HG03108 (cell line): ENCODE data around the gene SOSTDC1.
"Not testable (repeated sequence)": the region's sequence is repeated elsewhere in the genome, so short reads cannot be mapped to it uniquely, and the experiment has no call there.

Source experiments
- ATAC-seq: cut with Tn5 transposase; IDR thresholded peaks from one replicate; pipeline ENCODE4 v1.9.1; 2021; ENCODE audit warnings: moderate library complexity; ENCODE audit not compliant: unreplicated experiment

The SOSTDC1 gene, protein sequence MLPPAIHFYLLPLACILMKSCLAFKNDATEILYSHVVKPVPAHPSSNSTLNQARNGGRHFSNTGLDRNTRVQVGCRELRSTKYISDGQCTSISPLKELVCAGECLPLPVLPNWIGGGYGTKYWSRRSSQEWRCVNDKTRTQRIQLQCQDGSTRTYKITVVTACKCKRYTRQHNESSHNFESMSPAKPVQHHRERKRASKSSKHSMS

DNA sequence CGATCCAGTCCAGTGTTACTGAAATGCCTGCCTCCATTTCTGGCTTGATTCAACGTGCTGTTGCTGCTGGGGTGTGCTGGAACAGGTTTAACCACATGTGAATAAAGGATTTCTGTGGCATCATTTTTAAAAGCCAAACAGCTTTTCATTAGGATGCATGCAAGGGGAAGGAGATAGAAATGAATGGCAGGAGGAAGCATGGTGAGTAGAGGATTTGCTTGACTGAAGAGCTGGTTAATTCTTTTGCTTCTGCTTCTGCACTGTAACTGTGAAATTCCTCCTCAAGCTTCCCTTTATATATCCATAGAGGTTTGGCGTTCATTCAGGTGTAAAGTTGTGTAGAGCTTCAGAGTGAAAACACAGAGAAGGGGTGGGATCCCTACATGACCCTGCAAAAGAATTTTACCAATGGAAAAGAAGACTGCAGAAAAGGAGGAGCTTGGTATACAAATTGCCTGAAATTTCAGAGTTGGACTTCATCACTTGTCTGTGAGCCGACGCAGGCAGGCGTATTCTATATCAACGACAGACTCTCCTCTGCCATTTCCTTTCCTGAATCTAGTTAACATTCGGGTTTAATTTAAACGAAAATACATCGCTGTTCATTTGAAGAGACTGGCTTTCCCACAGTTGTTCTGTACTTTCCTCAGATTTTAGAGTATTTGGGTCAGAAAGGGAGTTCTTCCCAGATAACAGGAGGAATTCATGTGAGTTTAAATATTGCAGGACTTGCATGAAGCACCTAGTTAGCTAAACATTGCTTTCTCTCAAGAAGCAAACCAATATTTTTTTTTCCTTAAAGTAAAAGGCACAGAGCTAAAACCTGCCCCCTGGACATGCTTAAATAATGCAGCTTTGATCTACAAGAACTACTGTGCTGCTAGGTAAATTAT is at the start of gene SOSTDC1:
SOSTDC1 (minus strand) TSS at position 270 of the 893 bp plus-strand sequence; CDS start at position 200, 70 bp downstream.
- ATAC-seq: no peak

DNA sequence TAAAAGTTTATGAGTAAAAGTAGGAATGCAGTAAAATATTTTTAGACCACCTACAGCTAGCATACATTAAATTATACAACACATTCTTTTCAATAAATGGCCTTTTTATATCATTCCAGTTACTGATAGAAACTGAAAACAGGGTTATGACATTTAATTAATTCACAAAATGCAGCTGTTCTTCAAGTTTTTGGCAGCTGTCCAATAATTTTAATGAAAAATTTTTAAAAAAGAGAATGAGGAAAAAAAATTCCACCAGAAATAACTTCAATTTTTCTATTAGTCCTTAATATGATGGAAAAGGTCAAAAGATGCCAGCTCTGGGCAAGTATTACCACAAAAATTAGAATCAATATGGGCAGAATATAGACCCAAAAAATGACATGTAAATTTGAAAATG is 49.2 kb upstream of the SOSTDC1 start:
- ATAC-seq: no peak

DNA sequence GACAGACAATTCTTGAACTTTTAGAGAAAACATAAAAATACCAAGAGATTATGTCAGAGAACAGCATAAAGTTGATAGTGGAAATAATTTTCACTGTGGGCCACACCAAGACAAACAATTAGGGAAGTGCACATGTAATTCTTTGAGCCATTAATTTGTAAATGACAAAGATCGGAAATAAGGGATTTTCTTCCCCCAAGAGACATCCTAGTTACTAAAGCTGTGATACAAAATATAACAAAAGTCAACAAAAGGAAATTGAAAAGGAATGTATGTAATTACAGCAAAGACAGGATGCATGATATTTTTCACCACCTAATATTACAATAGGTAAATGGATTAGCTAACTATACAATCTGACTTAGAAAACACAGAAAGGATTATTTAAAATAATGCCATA is 48.7 kb upstream of the SOSTDC1 start:
- ATAC-seq: no peak

DNA sequence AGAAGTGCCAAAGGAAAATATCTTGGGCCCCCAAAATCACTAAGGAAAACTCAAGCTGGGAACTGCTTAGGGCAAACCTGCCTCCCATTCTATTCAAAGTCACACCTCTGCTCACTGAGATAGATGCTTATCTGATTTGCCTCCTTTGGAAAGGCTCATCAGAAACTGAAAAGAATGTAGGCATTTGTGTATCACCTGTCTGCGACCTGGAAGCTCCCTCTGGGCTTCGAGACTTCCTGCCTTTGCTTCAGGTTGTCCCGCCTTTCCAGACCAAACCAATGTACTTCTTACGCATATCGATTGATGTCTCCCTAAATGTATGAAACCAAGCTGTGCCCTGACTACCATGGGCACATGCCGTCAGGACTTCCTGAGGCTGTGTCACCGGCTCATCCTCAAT is 46.6 kb upstream of the SOSTDC1 start:
- no peak for ATAC-seq

DNA sequence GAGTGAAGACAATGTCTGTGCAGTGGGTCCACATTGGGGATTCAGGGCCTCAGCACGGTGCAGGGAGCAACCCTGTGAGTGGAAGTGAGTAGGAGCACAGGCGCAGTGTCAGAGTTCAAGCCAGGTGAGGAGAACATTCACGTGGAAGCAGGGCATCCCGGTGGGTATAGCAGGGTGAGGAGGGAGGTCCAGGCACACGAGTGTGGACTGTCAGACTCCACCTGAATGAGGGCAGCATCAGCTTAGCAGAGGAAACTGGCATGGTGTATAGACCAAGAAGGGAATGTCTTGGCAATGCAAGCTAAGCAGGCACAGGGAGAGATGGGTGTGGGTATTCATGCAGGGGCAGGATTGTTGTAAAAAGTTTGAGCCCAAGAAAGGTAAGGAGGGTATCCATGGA is 45.8 kb upstream of the SOSTDC1 start:
- no peak for ATAC-seq

DNA sequence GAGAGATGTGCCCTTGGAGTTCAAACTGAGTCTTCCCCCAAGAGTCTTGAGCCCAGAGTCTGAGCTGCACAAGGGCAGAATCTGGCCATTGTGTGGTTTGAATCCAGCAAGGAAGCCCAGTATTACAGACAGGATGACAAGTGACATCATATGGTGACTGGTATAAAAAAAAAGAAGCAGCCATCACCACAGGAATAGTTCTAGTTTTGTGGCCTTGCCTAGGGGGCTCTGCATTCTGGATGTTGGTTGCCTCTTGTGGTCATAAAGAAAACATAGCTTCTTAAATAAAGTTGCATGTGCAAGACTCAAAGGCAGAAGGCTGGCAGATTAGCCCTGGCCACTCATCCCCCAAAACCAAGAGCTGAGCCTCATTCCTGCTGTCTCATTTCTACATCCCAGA is 44.3 kb upstream of the SOSTDC1 start:
- no peak for ATAC-seq

DNA sequence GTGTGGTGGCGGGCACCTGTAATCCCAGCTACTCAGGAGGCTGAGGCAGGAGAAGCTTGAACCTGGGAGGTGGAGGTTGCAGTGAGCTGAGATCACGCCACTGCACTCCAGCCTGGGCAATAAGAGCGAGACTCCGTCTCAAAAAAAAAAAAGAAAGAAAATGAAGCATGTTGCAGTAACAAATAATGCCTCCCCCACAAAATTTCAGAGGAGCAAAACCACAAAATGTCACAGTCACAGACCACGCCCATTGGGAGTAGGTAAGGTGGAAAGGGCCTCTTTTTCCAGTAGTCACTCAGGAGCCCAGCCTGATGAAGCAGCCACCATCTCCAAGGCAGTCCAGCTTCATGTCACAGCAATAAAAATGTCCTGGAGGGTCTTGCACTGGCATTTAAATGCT is 40.9 kb upstream of the SOSTDC1 start:
- not testable (repeated sequence) for ATAC-seq

DNA sequence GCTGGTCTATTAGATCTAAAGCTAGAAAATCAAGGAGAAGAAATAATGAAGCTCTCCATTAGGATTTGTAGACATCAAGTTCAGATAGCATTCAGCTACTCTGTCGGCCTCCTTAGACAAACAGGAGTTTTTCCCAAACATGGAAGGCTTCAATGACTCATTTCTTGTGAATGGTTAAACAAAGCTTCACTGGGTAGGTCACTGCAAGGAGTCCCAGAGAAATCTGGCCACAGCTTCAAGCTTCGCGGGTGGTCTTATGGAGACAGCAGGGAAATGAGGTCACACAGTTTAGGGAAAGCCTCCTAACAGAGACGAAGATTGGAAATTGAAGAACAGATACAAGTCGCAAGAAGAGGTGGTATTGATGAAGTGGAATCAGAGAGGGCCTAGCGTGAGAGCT is 38.5 kb upstream of the SOSTDC1 start:
- no peak for ATAC-seq

DNA sequence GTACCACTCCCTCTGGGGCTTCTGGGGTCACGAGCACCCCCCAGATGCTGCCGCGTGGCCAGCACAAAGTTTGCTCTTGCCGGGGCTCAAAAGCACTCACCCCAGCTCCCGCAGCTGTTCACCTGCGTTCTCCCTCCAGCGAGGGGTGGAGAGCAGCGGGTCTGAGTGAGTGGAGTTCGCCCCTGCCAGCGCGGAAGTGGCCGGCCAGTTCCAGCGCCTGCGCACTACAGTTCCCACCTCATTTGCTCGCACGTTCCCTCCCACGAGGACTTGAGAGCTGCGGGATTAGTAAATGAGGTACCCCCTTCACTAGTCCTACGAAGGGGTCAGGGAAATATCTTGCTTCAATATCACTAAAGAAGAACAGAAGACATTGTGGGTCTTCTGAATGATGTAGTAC is 36.8 kb upstream of the SOSTDC1 start:
- ATAC-seq: no peak

DNA sequence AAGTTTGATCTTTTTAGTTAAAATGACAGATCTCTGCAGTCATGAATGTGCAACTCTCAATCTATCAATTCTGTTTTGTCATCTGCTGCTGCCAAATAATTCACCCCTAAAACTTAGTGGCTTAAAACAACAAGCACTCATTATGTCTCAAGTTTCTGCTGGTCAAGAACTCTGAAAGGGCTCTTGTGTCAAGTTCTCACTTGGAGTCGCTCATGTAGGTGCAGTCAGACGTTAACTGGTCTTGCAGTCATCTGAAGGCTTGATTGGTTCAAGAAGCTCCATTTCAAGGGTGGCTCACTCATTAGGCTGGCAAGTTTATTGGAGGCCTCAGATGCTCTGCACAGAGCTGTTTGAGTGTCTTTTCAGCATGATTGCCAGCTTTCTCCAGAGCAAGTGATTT is 32.6 kb upstream of the SOSTDC1 start:
- no peak for ATAC-seq

DNA sequence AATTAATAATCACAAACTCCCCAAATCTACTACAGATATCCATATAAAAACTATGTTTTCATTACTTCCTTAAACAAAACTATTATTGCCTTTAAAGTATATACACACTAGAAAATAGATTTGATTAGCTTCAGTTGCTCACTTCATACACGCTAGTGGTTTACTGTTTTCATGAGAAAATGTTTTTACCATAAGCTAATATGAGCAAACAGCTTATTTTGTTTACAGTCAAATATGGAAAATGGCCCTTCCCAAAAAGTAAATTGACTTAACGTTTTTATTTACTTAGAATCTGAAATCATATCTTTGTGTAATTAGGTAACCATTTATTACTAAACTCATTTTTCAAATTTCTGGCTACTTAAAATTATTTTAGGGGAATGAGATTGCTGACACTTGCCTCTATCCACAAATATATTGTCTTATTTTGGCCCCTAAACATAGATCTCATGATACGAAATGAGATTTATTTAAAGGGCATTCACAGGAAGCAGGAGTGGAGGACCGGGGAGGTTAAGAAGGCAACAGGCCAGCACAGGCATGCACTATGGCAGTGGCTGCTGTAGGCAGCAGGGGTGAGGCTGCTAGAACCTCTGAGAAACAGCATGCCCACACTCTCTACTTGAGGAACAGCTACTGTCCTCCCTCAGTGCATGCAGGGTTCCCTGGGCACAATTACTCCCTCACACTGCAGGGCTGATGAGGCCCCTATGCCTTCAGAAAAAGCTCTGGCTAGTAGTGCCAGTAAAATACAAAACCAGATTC is 29.6 kb upstream of the SOSTDC1 start:
- ATAC-seq: no peak

DNA sequence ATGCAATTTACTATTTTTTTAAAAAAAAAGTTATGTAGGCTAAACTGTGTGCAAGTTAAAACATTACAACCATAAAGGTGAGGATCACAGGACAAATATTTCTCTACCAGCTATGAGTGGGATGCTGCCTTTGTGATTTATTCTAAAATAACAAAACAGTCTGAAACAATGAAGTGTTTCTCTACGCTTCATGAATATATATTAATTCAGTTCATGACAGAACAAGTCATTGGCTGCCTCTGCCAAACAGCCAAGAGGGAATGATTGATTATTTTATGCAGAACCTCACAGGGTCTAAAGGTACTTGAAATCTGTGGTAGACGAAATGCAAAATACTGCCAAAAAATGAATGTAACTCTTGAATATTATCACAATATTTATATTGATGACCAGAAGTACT is 29.0 kb upstream of the SOSTDC1 start:
- ATAC-seq: no peak

DNA sequence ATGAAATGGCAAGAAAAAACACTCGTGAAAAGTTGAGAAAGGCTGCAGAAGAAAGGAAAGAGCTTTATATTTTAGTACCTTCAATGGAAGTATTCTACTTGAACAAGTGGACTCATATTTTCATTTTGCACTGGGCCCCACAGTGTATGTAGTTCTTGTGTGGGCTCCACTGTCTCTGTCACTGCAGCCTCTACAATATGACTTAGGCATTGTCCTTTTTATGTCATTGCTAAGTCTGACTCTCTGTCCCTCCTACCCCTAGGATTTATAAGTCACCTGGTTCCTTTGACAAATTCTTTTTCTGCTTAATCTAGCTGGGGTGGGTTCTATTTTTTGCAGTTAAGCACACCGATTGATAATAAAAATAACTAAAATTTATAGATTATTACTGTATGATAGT is 27.7 kb upstream of the SOSTDC1 start:
- no peak for ATAC-seq

DNA sequence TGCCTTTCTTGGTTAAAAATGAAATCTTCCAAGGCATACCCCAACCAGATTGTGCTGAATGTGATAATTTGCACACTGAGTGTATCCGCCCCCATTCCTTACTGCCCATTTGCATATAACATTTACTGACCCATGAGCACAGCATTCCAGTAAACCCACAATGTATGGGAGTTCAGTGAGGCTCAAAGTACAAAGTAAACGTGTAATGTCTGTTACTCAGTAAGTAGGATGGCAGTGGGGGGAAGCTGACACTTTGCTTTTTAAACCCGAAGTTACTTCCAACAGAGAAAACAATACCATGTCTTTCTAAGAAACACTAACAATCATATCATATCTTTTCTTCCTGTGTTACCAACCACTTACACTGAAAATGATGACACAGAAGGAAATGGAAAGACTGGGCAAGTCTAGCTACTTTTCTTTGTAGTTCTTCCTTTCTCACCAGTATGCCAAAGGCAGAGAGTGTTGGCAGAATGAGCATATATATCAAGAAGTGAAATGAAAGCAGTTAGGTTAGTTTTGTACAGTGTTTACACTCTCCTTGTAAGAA is 27.1 kb upstream of the SOSTDC1 start:
- no peak for ATAC-seq

DNA sequence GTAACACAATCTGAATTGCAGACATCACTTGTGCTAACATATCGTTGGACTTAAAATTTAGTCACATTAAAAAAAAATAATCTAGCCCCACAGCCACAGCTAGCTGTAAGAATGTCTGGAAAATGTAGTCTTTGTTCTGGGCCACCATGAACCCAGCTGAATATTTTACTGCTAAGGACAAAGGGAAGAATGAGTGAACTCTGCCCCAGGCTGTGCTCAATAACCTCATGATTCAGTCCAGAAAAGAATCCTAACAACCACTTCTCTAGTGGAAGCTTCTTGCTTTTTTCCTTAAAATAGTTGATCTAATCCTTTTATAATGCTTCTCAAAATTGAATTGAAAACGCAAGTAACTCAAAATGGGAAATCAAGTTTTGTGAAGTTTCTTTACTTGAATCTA is 25.6 kb upstream of the SOSTDC1 start:
- ATAC-seq: no peak

DNA sequence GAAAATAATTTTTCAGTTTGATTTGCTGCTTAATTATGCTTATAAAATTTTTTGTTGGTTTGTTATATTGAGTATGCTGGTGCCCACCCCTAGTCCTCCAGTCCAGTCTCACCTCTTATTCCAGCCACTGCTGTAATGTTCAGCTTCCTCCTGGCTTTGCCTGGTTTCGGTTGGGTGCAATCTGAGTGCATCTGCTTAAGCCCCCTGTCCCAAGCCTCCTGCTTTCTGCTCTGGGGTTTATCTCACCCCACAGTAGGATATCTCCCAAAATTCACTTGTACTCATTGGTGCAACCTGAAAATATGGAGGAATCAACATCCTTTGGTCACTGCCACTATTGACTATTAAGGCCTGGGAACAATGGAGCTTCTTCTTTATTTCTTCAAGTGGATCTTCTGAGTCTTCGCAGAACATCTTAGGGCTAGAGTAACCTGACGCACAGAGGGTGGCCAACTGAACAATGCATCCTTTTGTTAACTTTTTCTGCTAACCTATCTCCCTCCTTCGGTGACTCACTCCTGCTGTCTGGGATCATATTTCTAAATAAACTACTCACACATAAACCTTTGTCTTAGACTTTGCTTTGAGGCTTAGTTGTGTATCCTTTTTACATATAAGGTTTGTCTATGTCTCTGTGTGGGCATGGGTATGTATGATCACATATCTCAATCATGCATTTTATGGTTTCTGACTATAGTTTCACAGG is 19.1 kb upstream of the SOSTDC1 start:
- no peak for ATAC-seq

DNA sequence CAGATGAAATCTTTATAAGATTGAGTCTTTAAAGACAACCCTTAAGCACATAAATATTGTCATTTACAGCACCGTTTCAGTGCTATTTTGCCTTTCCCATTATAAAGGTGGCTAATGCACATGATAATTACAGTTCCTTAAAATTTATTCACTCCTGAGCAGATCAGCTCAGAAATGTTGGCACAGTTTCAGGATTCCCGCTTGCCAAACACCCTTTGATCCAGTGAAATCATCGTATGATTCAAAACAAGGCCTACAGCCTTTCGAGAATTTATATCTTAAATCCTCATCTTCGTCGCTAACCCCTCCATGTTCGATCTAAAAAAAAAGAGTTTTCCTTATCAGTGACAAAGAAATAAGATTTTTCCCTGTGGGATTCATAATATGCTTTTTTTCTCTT is 14.1 kb upstream of the SOSTDC1 start:
- ATAC-seq: no peak

DNA sequence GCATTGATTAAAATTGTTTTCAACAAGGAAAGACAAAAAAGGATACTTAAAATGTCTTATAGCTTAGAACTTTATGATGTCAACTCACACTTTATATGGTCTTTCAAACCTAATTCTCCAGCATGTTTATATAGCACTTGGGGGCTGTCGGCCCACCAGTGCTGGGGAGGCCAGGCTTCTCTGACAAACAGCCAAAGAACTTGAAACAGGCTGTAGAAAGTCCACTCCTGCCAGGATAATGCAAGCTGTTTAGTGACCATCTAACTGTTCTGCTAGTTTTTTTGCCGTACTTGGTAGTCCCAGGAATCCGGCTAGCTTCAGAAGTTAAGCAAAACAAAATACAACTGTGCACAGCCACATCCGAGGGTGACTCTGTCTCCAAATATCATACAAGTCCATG is 13.6 kb upstream of the SOSTDC1 start:
- no peak for ATAC-seq

DNA sequence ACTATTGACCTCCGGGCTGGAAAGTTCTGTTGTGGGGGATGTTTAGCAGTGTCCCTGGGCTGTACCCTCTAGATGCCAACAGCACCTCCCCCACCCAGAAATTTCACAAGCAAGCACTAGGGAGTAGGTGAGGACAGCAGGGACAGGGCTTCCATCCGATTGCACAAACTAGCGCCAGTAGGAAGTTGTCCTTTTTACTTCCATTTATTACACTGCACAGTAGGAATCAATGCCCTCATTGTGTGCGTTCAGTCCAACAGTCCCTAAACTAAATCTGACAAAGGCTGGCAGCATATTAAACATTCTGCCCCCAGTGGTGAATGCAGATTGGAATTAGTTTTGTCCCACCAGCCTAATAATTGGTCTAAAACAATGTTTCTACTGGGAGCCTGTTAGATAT is 6.4 kb upstream of the SOSTDC1 start:
- no peak for ATAC-seq

DNA sequence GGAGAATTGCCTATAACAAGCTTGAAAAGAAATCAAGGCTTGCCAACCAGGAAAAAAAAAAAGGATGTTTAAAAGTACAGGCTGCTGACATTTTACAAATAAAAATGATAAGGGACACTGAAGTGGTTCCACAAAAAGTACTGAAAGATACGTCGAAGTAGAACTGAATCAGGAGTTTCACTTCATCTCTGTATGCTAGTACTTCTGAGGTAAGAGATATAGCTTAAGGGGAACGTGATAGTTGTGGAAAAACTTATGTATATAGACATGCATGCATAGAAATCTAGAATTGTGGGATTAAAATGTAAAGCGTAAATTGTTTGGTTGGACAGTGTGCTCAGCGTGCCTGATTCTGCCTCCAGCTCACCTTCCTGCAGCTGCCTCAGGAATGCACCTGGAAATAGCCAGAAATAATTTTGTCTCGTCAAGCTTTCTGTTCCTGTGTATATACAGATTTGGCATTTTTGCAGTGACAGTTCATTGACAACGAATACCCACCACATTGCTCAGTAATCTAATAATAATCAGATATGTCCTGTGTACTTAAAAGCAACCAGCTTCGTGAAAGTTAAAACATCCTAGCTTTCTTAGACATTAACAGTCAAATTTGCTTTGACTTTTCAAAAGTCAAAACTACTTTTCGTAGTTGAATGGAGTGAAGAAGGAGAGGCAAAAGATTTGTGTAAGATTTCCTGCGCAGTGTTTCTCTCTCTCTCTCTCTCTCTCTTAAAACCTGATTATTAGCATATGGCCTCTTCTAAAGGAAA is 1.4 kb downstream of the SOSTDC1 start:
- ATAC-seq: no peak
